GM18873 (cell line): ENCODE measurements around the gene PFKFB1.

Source experiments
- ATAC-seq: cut with Tn5 transposase; IDR thresholded peaks from one replicate; pipeline ENCODE4 v1.9.1; 2021; ENCODE audit warnings: mild to moderate bottlenecking, moderate library complexity, moderate number of reproducible peaks; ENCODE audit not compliant: unreplicated experiment, low FRiP score

PFKFB1 gene

GRCh38 chrX:54928876-54929275 lies 65.1 kb downstream of the PFKFB1 start:
- no peak for ATAC-seq

DNA sequence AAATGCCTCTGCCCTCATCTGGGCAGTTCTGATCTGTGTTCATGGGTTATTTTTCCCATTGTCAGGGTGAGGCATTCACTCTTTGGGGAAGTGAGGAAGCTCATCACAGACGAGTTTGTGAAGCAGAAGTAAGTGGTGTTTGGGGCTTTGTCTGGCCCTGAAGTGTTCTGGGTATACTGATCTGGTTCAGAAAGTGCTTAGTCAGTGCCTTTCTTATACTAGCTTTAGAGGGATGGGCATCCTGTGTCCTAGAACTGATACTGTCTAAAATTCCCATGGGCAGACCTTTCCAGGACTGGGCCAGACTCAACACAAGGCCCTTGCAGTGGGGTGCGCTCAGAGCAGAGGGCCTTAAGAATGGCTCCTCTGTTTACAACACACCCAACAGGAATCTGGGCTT lies 67.0 kb downstream of the PFKFB1 start:
- no peak for ATAC-seq

GRCh38 chrX:54923376-54923775 lies 70.6 kb downstream of the PFKFB1 start:
- no peak for ATAC-seq

DNA sequence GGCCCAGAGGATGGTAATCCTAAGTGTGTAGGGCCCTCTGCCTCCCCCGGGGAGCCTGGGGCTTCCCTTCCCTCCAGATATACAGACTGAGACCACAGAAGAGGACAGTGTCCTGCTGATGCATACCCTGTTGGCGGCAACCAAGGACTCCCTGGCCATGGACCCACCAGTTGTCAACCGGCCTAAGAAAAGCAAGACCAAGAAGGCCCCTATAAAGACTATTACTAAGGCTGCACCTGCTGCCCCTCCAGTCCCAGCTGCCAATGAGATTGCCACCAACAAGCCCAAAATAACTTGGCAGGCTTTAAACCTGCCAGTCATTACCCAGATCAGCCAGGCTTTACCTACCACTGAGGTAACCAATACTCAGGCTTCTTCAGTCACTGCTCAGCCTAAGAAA lies 71.4 kb downstream of the PFKFB1 start:
- no peak for ATAC-seq

GRCh38 chrX:54921427-54922021 lies 72.5 kb downstream of the PFKFB1 start:
- ATAC-seq, result no peak

- ATAC-seq, result no peak
Observed at GRCh38 chrX:54920610-54921426, 73.2 kb downstream of the PFKFB1 start, which contains the start of gene TRO. Gene TRO, plus strand, starts transcription at chrX:54920824. Its CDS starts 1,423 bp downstream, at chrX:54922247.

DNA sequence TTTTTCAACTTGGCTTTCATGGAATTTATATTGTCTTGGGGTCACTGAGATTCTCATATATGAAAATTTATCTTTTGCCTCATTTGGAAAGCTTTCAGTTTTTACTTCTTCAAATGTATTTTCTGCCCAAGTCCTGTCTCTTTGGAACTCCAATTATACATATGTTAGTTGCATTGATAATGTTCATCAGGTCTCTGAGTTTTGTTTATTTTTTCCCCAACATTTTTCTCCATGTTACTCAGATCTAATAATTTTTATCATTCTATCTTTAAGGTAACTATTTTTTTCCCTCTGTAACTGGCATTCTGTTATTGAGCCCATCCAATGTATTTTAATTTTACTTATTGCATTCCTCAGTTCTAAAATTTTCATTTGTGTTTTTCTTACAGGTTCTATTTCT lies 84.0 kb downstream of the PFKFB1 start:
- ATAC-seq, result no peak

DNA sequence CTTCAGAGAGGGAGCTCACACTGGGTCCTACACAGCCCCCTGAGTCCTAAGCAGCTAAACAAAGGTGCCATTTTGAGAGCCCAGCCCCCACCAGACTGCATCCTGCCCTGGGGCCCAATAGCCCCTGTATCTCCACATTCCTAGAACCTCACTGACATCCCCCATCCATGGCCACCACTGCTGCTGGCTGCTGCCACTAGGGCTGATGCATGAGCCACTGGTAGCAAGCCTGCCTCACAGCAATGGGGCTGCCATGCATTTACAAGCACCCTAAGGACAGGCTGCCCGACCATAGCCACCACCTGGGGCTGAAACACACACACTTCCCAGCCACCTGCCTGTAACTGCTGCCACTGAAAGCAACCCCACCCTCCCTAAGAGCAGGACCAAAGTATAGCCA lies 99.8 kb downstream of the PFKFB1 start:
- ATAC-seq, result no peak

DNA sequence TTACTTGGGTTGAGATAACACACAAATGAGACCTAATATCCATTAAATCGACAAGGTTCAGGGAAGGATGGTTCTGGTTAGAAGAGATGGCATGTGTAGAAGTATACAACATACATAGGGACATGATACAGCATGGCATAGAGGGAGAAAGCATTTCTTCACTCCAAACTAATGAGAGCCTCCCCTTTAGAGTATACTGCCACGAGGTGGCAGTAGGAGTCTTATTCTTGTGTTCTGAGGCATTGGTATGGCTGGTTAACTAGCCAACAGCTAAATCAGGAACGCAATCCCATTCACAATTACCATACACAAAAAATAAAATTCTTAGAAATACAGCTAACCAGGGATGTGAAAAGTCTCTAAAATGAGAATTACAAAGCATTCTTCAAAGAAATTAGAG lies 102.4 kb downstream of the PFKFB1 start:
- no peak for ATAC-seq

DNA sequence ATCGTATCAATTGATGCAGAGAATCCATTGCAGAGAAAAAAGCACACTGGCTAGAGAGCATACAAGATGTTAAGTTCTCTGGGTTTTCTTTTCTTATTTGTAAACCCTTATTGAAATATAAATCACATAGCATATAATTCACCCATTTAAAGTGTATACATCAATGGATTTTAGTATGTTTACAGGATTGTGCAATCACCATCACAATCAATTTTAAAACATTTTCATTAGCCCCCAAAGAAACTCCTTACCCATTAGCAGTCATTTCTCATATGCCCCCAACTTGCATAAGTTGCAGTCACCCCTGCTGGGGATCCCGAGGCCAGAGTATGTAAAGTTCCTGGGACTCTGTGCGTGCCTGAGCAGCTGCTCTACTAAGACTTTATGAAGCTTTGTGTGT lies 108.2 kb downstream of the PFKFB1 start:
- ATAC-seq, result no peak
